ENCODE data around the gene DCUN1D1. TPM values are rescaled to one million over a fixed set of nuclear protein-coding genes. Genes with fewer than 3 reads are reported as not detected.

DCUN1D1 gene
- polyA plus RNA-seq, 12 donors: 28.4 to 65.6 (median 44.0) TPM; not detected in 1

DNA sequence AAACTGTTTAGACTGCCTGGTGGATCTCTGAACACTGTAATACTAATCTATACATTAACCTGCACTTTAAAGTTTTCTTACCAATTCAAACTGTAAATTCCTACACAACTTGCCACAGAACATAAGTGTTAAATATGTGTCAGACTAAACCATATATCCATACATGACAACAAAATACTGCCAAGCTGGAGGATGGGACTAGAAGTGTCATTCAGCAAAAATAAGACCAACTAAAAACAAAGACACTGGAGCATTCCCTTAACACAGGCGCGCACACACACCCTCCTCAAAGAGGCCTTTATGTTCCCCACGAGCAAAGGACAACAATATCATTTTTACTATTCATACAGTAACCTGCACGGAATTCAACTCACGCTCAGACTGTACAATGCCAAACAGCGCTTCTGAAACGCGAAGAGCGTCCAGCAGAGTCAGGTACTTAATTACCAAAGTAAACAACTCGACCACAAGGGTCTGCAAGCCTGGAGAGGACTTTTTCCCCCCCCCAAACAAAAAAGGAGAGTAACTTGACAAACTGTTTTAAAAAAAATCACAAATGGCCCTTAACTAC, 1.1 kb downstream of the DCUN1D1 start:
- DNase-seq: no peak

- no peak for DNase-seq
Measured at GRCh38 chr3:182978387-182978786, 2.0 kb downstream of the DCUN1D1 start.

DNA sequence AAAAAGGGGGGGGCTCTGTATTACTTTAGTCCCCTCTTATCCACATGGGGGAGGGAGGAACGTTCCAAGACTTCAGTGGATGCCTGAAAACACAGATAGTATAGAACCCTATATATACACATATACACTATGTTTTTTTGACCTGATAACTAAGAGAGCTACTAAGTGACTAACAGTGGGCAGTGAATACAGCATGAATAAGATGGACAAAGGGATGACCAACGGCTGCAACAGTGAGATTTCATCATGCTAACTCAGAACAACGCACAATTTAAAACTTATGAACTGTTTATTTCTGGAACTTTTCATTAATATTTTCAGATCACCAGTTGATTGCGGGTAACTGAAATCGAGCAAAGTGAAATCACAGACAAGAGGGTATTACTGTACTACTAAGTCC, 7.3 kb downstream of the DCUN1D1 start:
- no peak for DNase-seq

DNA sequence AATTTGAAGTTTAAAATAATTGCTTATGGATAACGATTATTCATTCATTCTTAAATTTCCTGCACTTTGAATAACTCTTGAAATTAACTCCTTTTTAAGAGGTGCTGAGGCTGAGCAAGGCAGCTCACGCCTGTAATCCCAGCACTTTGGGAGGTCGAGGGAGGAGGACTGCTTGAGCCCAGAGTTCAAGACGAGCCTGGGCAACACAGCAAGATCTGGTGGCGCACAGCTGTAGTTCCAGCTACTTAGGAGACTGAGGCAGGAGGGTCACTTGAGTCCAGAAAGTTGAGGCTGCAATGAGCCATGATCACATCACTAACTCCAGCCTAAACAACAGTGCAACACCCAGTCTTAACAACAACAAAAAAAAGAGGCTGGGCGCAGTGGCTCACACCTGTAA, 8.0 kb downstream of the DCUN1D1 start:
- DNase-seq: no peak

DNA sequence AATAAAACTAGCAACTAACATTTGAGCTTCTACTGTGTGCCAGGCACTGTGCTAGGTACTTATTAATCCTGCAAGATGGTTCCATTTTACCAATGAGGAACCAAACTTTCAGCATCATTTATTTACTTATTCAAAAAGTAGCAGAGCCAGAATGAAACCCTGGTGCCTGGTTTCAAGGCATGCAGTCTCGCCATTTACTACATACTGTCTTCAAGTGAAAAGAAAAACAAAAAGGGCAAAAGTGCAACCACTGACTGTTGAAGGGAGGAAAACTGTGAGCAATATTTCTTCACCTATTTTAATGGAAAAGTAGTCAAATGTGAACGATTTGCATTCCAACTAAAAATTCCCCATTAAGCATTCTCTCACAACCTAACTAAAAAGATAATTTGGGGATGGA, 8.7 kb downstream of the DCUN1D1 start:
- DNase-seq: no peak

GRCh38 chr3:182970811-182971418, 9.4 kb downstream of the DCUN1D1 start:
- no peak for DNase-seq

DNA sequence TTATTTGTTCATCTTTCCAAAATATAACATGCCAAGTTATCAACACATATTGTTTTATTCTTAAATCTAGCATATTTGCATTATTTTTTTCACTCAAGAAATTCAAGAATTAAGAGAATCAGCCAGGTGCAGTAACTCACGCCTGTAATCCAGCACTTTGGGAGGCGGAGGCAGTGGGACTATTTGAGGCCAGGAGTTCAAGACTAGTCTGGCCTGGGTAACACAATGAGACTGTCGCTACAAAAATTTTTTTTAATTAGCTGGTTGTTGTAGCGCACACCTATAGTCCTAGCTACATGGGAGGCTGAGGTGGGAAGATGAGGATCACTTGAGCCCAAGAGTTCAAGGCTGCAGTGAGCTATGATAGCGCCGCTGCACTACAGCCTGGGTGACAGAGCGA, 10.5 kb downstream of the DCUN1D1 start:
- no peak for DNase-seq

- no peak for DNase-seq
Measured at GRCh38 chr3:182969277-182969676, 11.1 kb downstream of the DCUN1D1 start.

GRCh38 chr3:182967218-182968204, 12.8 kb downstream of the DCUN1D1 start:
- DNase-seq: no peak

DNA sequence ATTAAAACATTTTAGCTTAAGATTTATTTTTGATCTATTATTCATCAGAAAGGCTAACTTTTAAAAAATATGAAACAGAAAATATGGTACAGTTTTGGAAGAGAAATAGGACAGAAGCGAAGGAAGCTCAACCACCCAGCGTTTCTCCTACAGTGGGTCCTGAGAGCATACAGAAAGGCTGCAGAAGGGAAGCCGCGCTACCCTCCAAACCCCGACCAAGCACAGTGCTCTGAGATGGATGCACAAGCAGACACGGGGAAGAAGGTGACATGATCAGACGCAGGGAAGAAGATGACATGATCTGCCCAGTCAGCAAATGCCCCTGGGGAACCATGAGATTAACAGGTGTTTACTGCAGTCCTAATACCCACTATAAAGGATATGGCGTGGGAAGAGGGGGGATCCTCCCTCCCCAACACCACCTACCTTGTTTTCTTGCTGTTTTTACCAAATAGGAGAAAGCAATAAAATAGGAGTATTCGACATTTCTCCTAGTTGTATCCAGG, 14.4 kb downstream of the DCUN1D1 start:
- DNase-seq: no peak

DNA sequence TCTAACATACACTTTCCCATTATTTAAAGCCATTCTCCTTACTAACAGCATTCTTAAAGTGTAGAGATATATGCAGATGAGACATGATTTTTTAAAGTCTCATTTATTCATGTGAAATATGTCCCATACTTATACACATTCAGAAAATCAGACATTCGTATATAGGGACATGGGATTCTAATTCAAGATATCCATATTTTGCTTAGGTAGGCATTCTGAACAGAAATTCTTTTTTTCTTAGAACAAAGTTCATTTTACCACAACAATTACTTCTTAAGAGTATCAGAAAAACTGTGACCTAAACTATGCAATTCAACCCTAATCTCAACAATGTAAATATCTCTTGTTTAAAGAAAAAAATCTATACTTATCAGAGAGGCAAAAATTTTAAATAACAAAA, 16.2 kb downstream of the DCUN1D1 start:
- DNase-seq: no peak

- no peak for DNase-seq
Measured at GRCh38 chr3:182962166-182962565, 18.2 kb downstream of the DCUN1D1 start.

DNA sequence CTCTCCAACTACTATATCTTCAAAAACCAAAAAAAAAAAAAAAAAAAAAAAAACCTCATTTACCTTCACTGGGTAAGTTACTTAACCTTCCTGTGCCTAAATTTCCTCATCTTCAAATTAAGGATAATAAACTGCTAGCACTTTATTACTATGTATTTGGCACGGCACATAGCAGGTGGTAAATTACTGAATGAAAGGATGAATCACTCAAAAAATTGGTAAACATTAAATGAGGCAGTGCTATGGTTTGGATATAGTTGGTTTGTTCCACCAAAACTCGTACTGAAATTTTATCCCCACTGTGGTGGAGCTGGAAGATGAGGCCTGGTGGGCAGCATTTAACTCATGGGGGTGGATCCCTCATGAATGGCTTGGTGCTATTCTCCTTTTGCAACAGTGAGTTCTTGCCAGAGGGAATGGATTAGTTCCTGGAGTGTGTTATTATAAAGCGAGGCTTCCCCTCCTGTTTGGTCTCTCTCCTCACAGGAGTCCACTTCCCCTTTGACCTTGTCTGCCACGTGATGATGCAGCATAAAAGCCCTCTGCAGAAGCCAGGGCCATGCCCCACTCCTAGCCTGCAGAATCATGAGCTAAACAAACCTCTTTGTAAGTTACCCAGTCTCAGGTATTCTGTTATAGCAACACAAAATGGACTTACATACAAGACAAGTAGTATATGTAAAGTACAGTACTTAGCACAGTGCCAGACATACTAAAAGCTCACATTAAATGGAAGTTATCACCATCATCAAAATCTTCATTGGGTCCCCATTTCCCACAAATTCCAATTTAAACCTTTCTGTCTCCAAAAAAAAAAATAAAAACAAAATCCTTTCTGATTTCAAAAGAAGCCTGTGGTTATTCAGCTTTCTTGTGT, 20.6 kb downstream of the DCUN1D1 start:
- DNase-seq: no peak

GRCh38 chr3:182957676-182958266, 22.6 kb downstream of the DCUN1D1 start:
- DNase-seq: no peak

- no peak for DNase-seq
Measured at GRCh38 chr3:182957226-182957625, 23.1 kb downstream of the DCUN1D1 start.

DNA sequence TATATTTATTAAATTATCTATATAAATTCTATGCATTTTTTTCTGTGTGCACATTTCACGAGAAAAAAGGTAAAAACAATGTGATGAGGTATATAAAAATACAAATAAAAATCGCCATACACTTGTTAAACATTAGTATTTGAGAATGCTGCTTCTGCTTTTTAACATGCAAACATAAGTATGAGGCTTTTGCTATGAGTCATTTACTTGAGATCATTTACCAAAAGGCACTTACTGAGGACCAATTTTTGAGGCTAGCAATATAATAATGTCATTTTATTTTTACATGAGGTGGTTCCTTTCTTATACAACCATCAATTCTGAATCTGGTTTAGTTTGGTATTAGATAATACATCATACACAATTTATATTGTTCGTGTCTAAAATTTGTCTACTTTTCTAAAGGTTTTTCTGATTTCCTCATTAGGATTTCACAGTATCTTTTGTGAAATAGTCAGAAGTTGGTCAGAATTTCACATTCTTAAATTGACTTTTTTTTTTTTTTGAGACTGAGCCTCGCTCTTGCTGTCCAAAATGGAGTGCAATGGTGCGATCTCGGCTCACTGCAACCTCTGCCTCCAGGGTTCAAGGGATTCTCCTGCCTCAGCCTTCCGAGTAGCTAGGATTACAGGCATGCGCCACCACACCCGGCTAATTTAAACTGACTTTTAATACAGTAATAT, 25.6 kb downstream of the DCUN1D1 start:
- DNase-seq: no peak

DNA sequence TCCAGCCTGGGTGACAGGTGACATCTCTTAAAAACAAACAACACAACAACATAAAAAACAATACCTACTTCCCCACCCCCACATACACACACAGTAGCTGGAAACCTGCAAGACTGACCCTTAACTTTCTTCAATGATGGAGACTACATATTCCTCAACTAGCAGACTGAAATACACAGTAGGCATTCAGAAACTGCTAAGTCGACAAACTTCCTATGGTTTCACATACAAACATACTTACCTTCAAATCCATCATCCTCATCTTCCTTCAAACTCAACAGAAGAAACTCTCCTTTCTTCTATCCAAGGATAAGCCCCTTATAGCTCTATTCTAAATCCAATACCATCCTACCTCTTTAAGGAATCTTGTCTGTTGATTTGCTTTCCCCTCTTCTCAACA, 30.6 kb downstream of the DCUN1D1 start:
- no peak for DNase-seq

- DNase-seq: no peak
Measured at GRCh38 chr3:182948305-182948704, 32.0 kb downstream of the DCUN1D1 start.

- no peak for DNase-seq
Measured at GRCh38 chr3:182947888-182948287, 32.5 kb downstream of the DCUN1D1 start.

DNA sequence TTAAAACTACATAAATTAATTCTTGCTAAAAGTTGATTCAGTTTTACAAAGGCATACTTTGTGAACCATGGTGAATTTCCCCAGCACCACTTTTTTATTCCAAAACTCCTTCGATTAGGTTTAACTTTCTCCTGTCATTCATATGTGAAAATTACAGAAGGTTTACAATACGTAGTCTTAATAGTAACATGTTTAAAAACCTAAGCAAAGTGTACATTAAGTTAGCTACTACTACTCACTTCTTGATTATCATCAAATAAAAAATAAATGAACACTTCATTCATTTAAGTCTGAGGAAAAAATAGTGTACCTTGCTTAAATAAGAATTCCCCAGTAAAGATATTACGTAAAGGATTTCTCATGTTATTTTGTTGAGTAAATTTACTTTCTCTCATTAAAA, 38.6 kb downstream of the DCUN1D1 start:
- DNase-seq: no peak
